Mesenchymal stem cell (in vitro differentiated cells and primary cell): ENCODE measurements around the gene METTL26.

Experiments used
- DNase-seq: peaks from one replicate; pipeline ENCODE4 v3.0.0-alpha.2; 2013
- H2AFZ ChIP-seq: one replicate; pipeline ENCODE4 v1.6.1; 2013; ENCODE audit warnings: low read depth, mild to moderate bottlenecking, control low read depth, inconsistent platforms, low read length, moderate library complexity
- H2AK5ac ChIP-seq: 2 replicates; pipeline ENCODE4 v1.6.1; 2013; ENCODE audit warnings: low read length, moderate library complexity, mild to moderate bottlenecking, inconsistent platforms; ENCODE audit not compliant: severe bottlenecking
- H2BK120ac ChIP-seq: one replicate; pipeline ENCODE4 v1.6.1; 2013; ENCODE audit warnings: low read depth, mild to moderate bottlenecking, inconsistent platforms, low read length, moderate library complexity
- H2BK12ac ChIP-seq, 2 experiments: one replicate each; pipeline ENCODE4 v1.6.1; 2013; ENCODE audit warnings: inconsistent platforms in 2 of 2, low read length in 2 of 2, mild to moderate bottlenecking in 2 of 2, moderate library complexity in 2 of 2, control low read depth in 1 of 2
- H2BK15ac ChIP-seq: one replicate; pipeline ENCODE4 v1.6.1; 2013; ENCODE audit warnings: mild to moderate bottlenecking, low read depth, inconsistent platforms; ENCODE audit not compliant: poor library complexity, severe bottlenecking
- H2BK5ac ChIP-seq: 2 replicates; pipeline ENCODE4 v1.6.1; 2013; ENCODE audit warnings: low read depth, mild to moderate bottlenecking, low read length, control low read depth, inconsistent platforms; ENCODE audit not compliant: poor library complexity, severe bottlenecking
- H3K14ac ChIP-seq, 2 experiments: one replicate each; pipeline ENCODE4 v1.6.1; 2013; ENCODE audit warnings: inconsistent platforms in 2 of 2, low read length in 2 of 2, control low read depth in 1 of 2, mild to moderate bottlenecking in 1 of 2, moderate library complexity in 1 of 2
- H3K18ac ChIP-seq, 2 experiments: one replicate each; pipeline ENCODE4 v1.6.1; 2013; ENCODE audit warnings: inconsistent platforms in 2 of 2, low read length in 2 of 2, control low read depth in 1 of 2, low read depth in 1 of 2, mild to moderate bottlenecking in 1 of 2
- H3K23ac ChIP-seq, 2 experiments: one replicate each; pipeline ENCODE4 v1.6.1; 2013; ENCODE audit warnings: inconsistent platforms in 2 of 2, low read length in 2 of 2, mild to moderate bottlenecking in 2 of 2, moderate library complexity in 2 of 2, control low read depth in 1 of 2
- H3K27ac ChIP-seq: 2 replicates; pipeline ENCODE4 v1.5.1; 2013; ENCODE audit warnings: mild to moderate bottlenecking, moderate library complexity, low read length, control low read depth, inconsistent platforms; ENCODE audit not compliant: poor library complexity, severe bottlenecking
- H3K27me3 ChIP-seq, 2 experiments: 2 replicates each; pipeline versions ENCODE4 v1.6.1 to v1.7.0; 2013; ENCODE audit warnings: low read length in 2 of 2, mild to moderate bottlenecking in 2 of 2, moderate library complexity in 2 of 2, control low read depth in 1 of 2, inconsistent platforms in 1 of 2; ENCODE audit not compliant: control insufficient read depth in 1 of 2, insufficient read depth in 1 of 2
- H3K36me3 ChIP-seq, 2 experiments: 2 replicates each; pipeline versions ENCODE4 v1.6.1 to v1.7.0; 2013; ENCODE audit warnings: low read length in 2 of 2, control low read depth in 1 of 2, inconsistent platforms in 1 of 2, low read depth in 1 of 2, mild to moderate bottlenecking in 1 of 2; ENCODE audit not compliant: insufficient read depth in 2 of 2, control insufficient read depth in 1 of 2
- H3K4ac ChIP-seq, 2 experiments: one replicate each; pipeline ENCODE4 v1.6.1; 2013; ENCODE audit warnings: inconsistent platforms in 2 of 2, low read length in 2 of 2, mild to moderate bottlenecking in 2 of 2, moderate library complexity in 2 of 2, control low read depth in 1 of 2, low read depth in 1 of 2
- H3K4me1 ChIP-seq: 2 replicates; pipeline ENCODE4 v1.6.1; 2013; ENCODE audit warnings: low read depth, low read length, control low read depth; ENCODE audit not compliant: control insufficient read depth, insufficient read depth
- H3K4me2 ChIP-seq: 2 replicates; pipeline ENCODE4 v1.6.1; 2013; ENCODE audit warnings: low read length, mild to moderate bottlenecking, inconsistent platforms; ENCODE audit not compliant: poor library complexity, severe bottlenecking
- H3K4me3 ChIP-seq, 2 experiments: 2 replicates each; pipeline versions ENCODE4 v1.5.1 to v1.7.0; 2013; ENCODE audit warnings: low read length in 2 of 2, mild to moderate bottlenecking in 2 of 2, control low read depth in 1 of 2, low read depth in 1 of 2; ENCODE audit not compliant: insufficient read depth in 1 of 2
- H3K79me1 ChIP-seq: replicated peaks from 2 replicates; pipeline ENCODE4 v1.6.1; 2013; ENCODE audit warnings: mild to moderate bottlenecking, control low read depth, low read length, inconsistent platforms; ENCODE audit not compliant: poor library complexity, severe bottlenecking
- H3K9ac ChIP-seq: 2 replicates; pipeline ENCODE4 v1.7.0; 2013; ENCODE audit warnings: mild to moderate bottlenecking, low read length, moderate library complexity
- H3K9me3 ChIP-seq: 2 replicates; pipeline ENCODE4 v1.7.0; 2013; ENCODE audit warnings: mild to moderate bottlenecking, low read length; ENCODE audit not compliant: control insufficient read depth
- H4K8ac ChIP-seq: one replicate; pipeline ENCODE4 v1.6.1; 2013; ENCODE audit warnings: inconsistent platforms, mild to moderate bottlenecking, low read length, moderate library complexity
- H4K91ac ChIP-seq: one replicate; pipeline ENCODE4 v1.6.1; 2013; ENCODE audit warnings: mild to moderate bottlenecking, low read length, inconsistent platforms
- WGBS: methylation state at CpG from one replicate; pipeline ENCODE4 v1.1.7; 2013; ENCODE audit warnings: mixed read lengths; 5-methylcytosine and 5-hydroxymethylcytosine counted together

The METTL26 gene

DNA sequence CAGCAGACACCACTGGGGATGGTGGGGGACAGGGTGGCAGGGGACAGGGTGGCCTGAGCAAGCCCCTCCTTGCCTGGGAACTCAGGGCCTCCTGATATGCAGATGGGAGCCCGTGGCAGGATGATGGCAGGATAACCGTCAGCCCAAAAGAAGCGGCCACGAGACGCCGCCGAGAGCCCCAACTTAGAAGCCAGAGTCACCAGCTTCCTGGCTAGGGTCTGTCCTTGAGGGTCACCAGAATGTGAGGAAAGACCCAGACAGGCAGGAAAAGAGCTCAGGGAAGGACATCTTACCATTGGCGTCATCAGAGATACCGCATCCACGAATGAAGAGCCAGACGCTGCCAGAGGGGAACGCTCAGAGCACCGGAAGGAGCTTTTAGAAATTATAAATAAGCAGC lies 26.8 kb downstream of the METTL26 start:
- H3K4me3 ChIP-seq, result no peak overlapping the region
- no peak overlapping the region for H2AFZ ChIP-seq
- H4K91ac ChIP-seq, result no peak overlapping the region
- H3K4me1 ChIP-seq, result peaks cover 10% of the 10 kb centered on the region
- no peak overlapping the region for H2BK120ac ChIP-seq
- peaks cover 4% of the 10 kb centered on the region for H3K9me3 ChIP-seq
- H4K8ac ChIP-seq, result no peak overlapping the region
- H3K9ac ChIP-seq, result no peak overlapping the region
- WGBS, result 91% methylated on average over 12 of the region's 13 CpGs
- no peak overlapping the region for H3K18ac ChIP-seq
- no peaks in the 10 kb centered on the region for H3K27me3 ChIP-seq
- no peak overlapping the region for H2BK15ac ChIP-seq
- H3K27ac ChIP-seq, result no peak overlapping the region
- H3K14ac ChIP-seq, result no peak overlapping the region
- no peak overlapping the region for H3K4me2 ChIP-seq
- no peak overlapping the region for H3K23ac ChIP-seq
- no peak overlapping the region for H2BK12ac ChIP-seq
- no peak overlapping the region for H3K4ac ChIP-seq
- H2BK5ac ChIP-seq, result no peak overlapping the region
- no peak overlapping the region for H2AK5ac ChIP-seq
- peaks cover 40% of the 10 kb centered on the region for H3K79me1 ChIP-seq
- peaks cover 0 to 23% of the 10 kb centered on the region in 2 experiments for H3K36me3 ChIP-seq
- DNase-seq, result no peak

DNA sequence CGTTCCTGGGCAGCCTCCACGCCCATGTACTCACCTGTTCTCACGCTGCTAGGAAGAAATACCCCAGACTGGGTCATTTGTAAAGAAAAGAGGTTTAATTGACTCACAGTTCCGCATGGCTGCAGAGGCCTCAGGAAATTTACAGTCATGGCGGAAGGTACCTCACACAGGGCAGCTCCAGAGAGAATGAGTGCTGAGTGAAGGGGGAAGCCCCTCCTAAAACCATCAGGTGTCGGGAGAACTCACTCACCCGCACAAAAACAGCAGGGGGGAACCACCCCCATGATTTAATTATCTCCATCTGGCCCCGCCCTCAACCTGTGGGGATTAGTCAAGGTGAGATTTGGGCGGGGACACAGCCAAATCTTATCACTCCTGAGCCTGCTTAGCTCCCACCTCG lies 28.1 kb downstream of the METTL26 start:
- Histone ChIP-seq H3K27me3 (no peaks in the 10 kb centered on the region), H2AK5ac (no peak overlapping the region), H3K4me2 (no peak overlapping the region), H2BK120ac (no peak overlapping the region), H3K36me3 (peaks cover 0 to 15% of the 10 kb centered on the region in 2 experiments), H3K9me3 (peaks cover 4% of the 10 kb centered on the region), H3K79me1 (peaks cover 43% of the 10 kb centered on the region), H4K91ac (no peak overlapping the region), H3K4ac (no peak overlapping the region), H2BK12ac (peak overlapping the region in 1 of 2 experiments; percentile 15), H3K18ac (no peak overlapping the region), H3K4me3 (peak overlapping the region in 1 of 2 experiments; percentile 11), H3K14ac (no peak overlapping the region), H3K23ac (no peak overlapping the region), H4K8ac (no peak overlapping the region), H2BK15ac (no peak overlapping the region), H2AFZ (no peak overlapping the region), H2BK5ac (no peak overlapping the region), H3K9ac (no peak overlapping the region), H3K27ac (no peak overlapping the region), H3K4me1 (peaks cover 8% of the 10 kb centered on the region)
- 84% methylated on average over 8 of the region's 10 CpGs for WGBS
- DNase-seq, result no peak

DNA sequence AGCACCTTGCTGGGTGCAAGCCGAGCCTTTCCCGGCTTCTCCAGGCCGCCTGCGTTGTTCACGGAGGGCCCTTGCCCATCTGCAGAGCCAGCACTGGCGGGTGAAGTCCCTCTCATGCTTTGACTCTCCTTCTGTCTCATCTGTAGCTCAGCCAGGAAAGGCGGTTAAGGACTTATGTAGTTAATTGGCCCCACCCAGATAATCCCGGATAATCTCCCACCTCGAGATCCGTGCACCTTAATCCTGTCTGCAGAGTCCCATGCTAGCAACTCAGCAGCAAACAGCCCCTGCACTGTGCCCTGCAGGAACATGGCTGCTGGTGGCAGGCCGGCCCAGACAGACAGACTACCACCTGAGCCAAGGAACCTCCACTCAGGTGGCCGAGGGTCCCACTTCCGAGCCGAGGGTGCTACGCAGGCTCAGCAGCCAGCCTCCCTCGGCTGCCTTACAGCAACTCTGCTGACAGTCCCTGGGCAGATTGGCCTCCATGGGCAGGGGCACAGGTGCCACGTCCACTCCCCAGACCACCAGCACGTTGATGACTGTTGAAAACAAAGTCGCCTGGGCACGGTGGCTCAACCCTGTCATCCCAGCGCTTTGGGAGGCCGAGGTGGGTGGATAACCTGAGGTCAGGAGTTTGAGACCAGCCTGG lies 29.3 kb downstream of the METTL26 start:
- Histone ChIP-seq H2BK12ac (no peak overlapping the region), H2AK5ac (no peak overlapping the region), H2BK5ac (no peak overlapping the region), H2BK120ac (no peak overlapping the region), H3K27me3 (no peaks in the 10 kb centered on the region), H3K36me3 (peaks cover 0 to 15% of the 10 kb centered on the region in 2 experiments), H2BK15ac (no peak overlapping the region), H3K23ac (no peak overlapping the region), H3K9me3 (peaks cover 4% of the 10 kb centered on the region), H3K9ac (no peak overlapping the region), H3K4me3 (no peak overlapping the region), H3K18ac (no peak overlapping the region), H3K79me1 (peaks cover 45% of the 10 kb centered on the region), H2AFZ (no peak overlapping the region), H3K4me1 (peaks cover 8% of the 10 kb centered on the region), H3K14ac (no peak overlapping the region), H4K91ac (no peak overlapping the region), H3K4ac (no peak overlapping the region), H4K8ac (no peak overlapping the region), H3K27ac (no peak overlapping the region), H3K4me2 (no peak overlapping the region)
- 98% methylated on average over 18 of the region's 22 CpGs for WGBS
- no peak for DNase-seq

DNA sequence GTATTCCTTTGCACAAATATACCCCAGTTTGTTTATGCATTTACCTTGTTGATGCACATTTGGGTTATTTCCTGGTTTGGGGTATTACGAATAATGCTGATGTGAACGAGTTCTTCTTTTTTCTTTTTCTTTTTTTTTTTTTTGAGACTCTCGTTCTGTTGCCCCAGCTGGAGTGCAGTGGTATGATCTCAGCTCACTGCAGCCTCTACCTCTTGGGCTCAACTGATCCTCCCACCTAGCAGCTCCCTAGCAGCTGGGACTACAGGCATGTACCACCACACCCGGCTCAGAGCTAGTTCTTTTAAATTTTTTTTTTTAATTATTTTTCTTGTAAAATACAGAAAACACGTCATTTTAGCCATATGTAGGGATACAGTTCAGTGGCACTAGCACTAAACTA lies 32.2 kb downstream of the METTL26 start:
- no peak overlapping the region for H3K9ac ChIP-seq
- no peak overlapping the region for H2AK5ac ChIP-seq
- H2BK5ac ChIP-seq, result no peak overlapping the region
- no peak overlapping the region for H3K14ac ChIP-seq
- no peak overlapping the region for H4K8ac ChIP-seq
- H2BK15ac ChIP-seq, result no peak overlapping the region
- no peaks in the 10 kb centered on the region for H3K27me3 ChIP-seq
- peaks cover 34% of the 10 kb centered on the region for H3K79me1 ChIP-seq
- H3K4me1 ChIP-seq, result peaks cover 6% of the 10 kb centered on the region
- H3K36me3 ChIP-seq, result peaks cover 10 to 22% of the 10 kb centered on the region in 2 experiments
- H3K9me3 ChIP-seq, result peaks cover 4% of the 10 kb centered on the region
- H3K27ac ChIP-seq, result no peak overlapping the region
- no peak overlapping the region for H4K91ac ChIP-seq
- H3K4ac ChIP-seq, result no peak overlapping the region
- H2BK12ac ChIP-seq, result no peak overlapping the region
- H3K4me3 ChIP-seq, result no peak overlapping the region
- no peak overlapping the region for H3K4me2 ChIP-seq
- DNase-seq, result no peak
- no peak overlapping the region for H3K18ac ChIP-seq
- 96% methylated on average over 4 of the region's 5 CpGs for WGBS
- no peak overlapping the region for H3K23ac ChIP-seq
- no peak overlapping the region for H2BK120ac ChIP-seq
- H2AFZ ChIP-seq, result no peak overlapping the region
